OCI-LY7 (cell line): ENCODE measurements around the gene RAB19. TPM values are rescaled to one million over a fixed set of nuclear protein-coding genes. Genes with fewer than 3 reads are reported as not detected.

Experiments
- BruUV-seq: library from RNA; stranded (reverse); fragments of 400-500 nt; replicated peaks from 2 replicates; lab custom pipeline; 2021; lab: Mats Ljungman, UMichigan
- CTCF ChIA-PET: fragments of 300-600 bp; sonication (Branson Sonifier 250); formaldehyde crosslinking; loops from one replicate; lab custom pipeline; 2022; ENCODE audit warnings: antibody characterized with exemption; ENCODE audit not compliant: unreplicated experiment; lab: Charles Lee
- POLR2A ChIA-PET: fragments of 300-600 bp; sonication (Branson Sonifier 250); formaldehyde crosslinking; loops from one replicate; lab custom pipeline; 2022; ENCODE audit warnings: antibody characterized with exemption; lab: Charles Lee
- DNase-seq: peaks from one replicate; pipeline ENCODE4 v3.0.0-alpha.2; 2015; ENCODE audit warnings: low spot score
- H2AFZ ChIP-seq: fragments of 200-600 bp; sonication (generic), shearing (Covaris generic); 2 replicates; pipeline ENCODE4 v1.6.1; 2014; ENCODE audit warnings: mild to moderate bottlenecking, antibody characterized with exemption, low read length, moderate library complexity
- H3K27ac ChIP-seq: fragments of 200-600 bp; sonication (generic); 2 replicates; pipeline ENCODE4 v1.5.1; 2014; ENCODE audit warnings: mixed run types, low read depth, mild to moderate bottlenecking, moderate library complexity, low read length, inconsistent platforms; ENCODE audit not compliant: poor library complexity, severe bottlenecking
- H3K36me3 ChIP-seq: fragments of 200-600 bp; sonication (generic); 2 replicates; pipeline ENCODE4 v1.6.1; 2014; ENCODE audit warnings: mild to moderate bottlenecking, antibody characterized with exemption, low read length, moderate library complexity, mixed read lengths; ENCODE audit not compliant: insufficient read depth
- H3K4me1 ChIP-seq: fragments of 200-600 bp; sonication (generic); 2 replicates; pipeline ENCODE4 v1.5.1; 2014; ENCODE audit warnings: mild to moderate bottlenecking, low read length; ENCODE audit not compliant: insufficient read depth, poor library complexity, severe bottlenecking
- H3K4me2 ChIP-seq: fragments of 200-600 bp; sonication (generic); 2 replicates; pipeline ENCODE4 v1.6.1; 2014; ENCODE audit warnings: mild to moderate bottlenecking, low read length
- H3K4me3 ChIP-seq: fragments of 200-600 bp; sonication (generic); 2 replicates; pipeline ENCODE4 v1.5.1; 2014; ENCODE audit warnings: mild to moderate bottlenecking, low read depth, low read length; ENCODE audit not compliant: poor library complexity, severe bottlenecking
- H3K79me2 ChIP-seq: fragments of 200-600 bp; sonication (generic); 2 replicates; pipeline ENCODE4 v1.6.1; 2016; ENCODE audit warnings: low read depth, mild to moderate bottlenecking, low read length, moderate library complexity, mixed read lengths; ENCODE audit not compliant: insufficient read depth
- H3K9me2 ChIP-seq: fragments of 200-600 bp; sonication (generic); 2 replicates; pipeline ENCODE4 v1.6.1; 2016; ENCODE audit warnings: mild to moderate bottlenecking, low read length, mixed read lengths; ENCODE audit not compliant: insufficient read depth
- H3K9me3 ChIP-seq: fragments of 200-600 bp; sonication (generic); 2 replicates; pipeline ENCODE4 v1.6.1; 2014; ENCODE audit warnings: mild to moderate bottlenecking, mixed run types, low read length, mixed read lengths
- H4K20me1 ChIP-seq: fragments of 200-600 bp; sonication (generic); 2 replicates; pipeline ENCODE4 v1.6.1; 2014; ENCODE audit warnings: mild to moderate bottlenecking, antibody characterized with exemption, low read length, moderate library complexity, mixed read lengths; ENCODE audit not compliant: insufficient read depth
- CTCF ChIP-seq: fragments of 200-600 bp; sonication (generic); conservative IDR thresholded peaks from 2 replicates; pipeline ENCODE4 v1.5.1; 2014; ENCODE audit warnings: mild to moderate bottlenecking, antibody characterized with exemption, low read length, moderate library complexity, mixed read lengths
- EZH2phosphoT487 ChIP-seq: fragments of 200-600 bp; sonication (generic); IDR thresholded peaks from 2 replicates; pipeline ENCODE4 v1.6.1; 2018; ENCODE audit warnings: low read depth, borderline replicate concordance, mild to moderate bottlenecking, mixed run types, antibody characterized with exemption, low read length, moderate library complexity, mixed read lengths
- intact Hi-C: fragments of 100-400 bp; cut with micrococcal nuclease; formaldehyde crosslinking; loops from one replicate; pipeline ENCODE4 v1.10.0; 2022; ENCODE audit not compliant: unreplicated experiment
- total RNA-seq, 2 experiments: library from RNA; depleted of rRNA in 1 of 2; stranded (reverse); fragments of >200 nt in 1 of 2; shearing (Covaris generic) in 1 of 2; gene quantifications; 2 replicates each; pipeline ENCODE4 v1.2.3, GENCODE V29; 2014 to 2022

RAB19 gene
- total RNA-seq, 2 experiments from 2014 or later = not detected

GRCh38 chr7:140398821-140399220 lies 5.0 kb upstream of the RAB19 start:
- Histone ChIP-seq H3K4me2 (peak overlapping the region; percentile 93), H3K9me2 (no peaks in the 10 kb centered on the region), H3K9me3 (no peaks in the 10 kb centered on the region), H3K4me1 (peaks cover 3% of the 10 kb centered on the region), H3K79me2 (no peaks in the 10 kb centered on the region), H3K4me3 (no peak overlapping the region), H4K20me1 (no peaks in the 10 kb centered on the region), H3K36me3 (no peaks in the 10 kb centered on the region), H3K27ac (no peak overlapping the region), H2AFZ (no peak overlapping the region; the same call in 1 of the 2 replicates)
- no peak for DNase-seq
- CTCF ChIA-PET = interaction anchor here (0.6 to 1.1 kb wide), 2 partner anchors 9 to 21 kb away, joined by 3 read pairs; no protein-coding TSS in a partner anchor
- intact Hi-C loops = loop anchor here (1.0 kb wide), 1 partner anchor 80 kb away; the partner anchor contains the start of gene MKRN1
- TF ChIP-seq CTCF (no peak), EZH2phosphoT487 (no peak)
- BruUV-seq = no TSS peak
- POLR2A ChIA-PET = interaction anchor here (0.6 kb wide), 2 partner anchors 345 to 1502 kb away, joined by 3 to 5 read pairs; no protein-coding TSS in a partner anchor

GRCh38 chr7:140400381-140400780 lies 3.5 kb upstream of the RAB19 start:
- intact Hi-C loops = no loop called here
- TF ChIP-seq CTCF (no peak), EZH2phosphoT487 (no peak)
- Histone ChIP-seq H3K9me3 (no peaks in the 10 kb centered on the region), H3K9me2 (no peaks in the 10 kb centered on the region), H3K4me1 (peaks cover 3% of the 10 kb centered on the region), H4K20me1 (no peaks in the 10 kb centered on the region), H3K4me3 (no peak overlapping the region), H2AFZ (no peak overlapping the region), H3K4me2 (no peak overlapping the region), H3K79me2 (no peaks in the 10 kb centered on the region), H3K36me3 (no peaks in the 10 kb centered on the region), H3K27ac (no peak overlapping the region)
- CTCF ChIA-PET = no interaction called here
- POLR2A ChIA-PET = no interaction called here
- no TSS peak for BruUV-seq
- DNase-seq = no peak

GRCh38 chr7:140402178-140402835 lies 1.6 kb upstream of the RAB19 start:
- no peak for TF ChIP-seq CTCF
- no peak for TF ChIP-seq EZH2phosphoT487
- intact Hi-C loops = no loop called here
- Histone ChIP-seq H4K20me1 (no peaks in the 10 kb centered on the region), H2AFZ (no peak overlapping the region), H3K4me2 (no peak overlapping the region), H3K27ac (no peak overlapping the region), H3K9me2 (no peaks in the 10 kb centered on the region), H3K79me2 (no peaks in the 10 kb centered on the region), H3K36me3 (no peaks in the 10 kb centered on the region), H3K4me3 (no peak overlapping the region), H3K4me1 (peaks cover 3% of the 10 kb centered on the region), H3K9me3 (no peaks in the 10 kb centered on the region)
- BruUV-seq = no TSS peak
- no peak for DNase-seq
- ChIA-PET POLR2A (interaction anchor here (0.7 kb wide), 1 partner anchor 47 kb away, joined by 3 read pairs; no protein-coding TSS in a partner anchor), CTCF (no interaction called here)
